DMS 273 (cell line): Measurements from ENCODE around the gene SLA2.
"Not testable (repeated sequence)": the region's sequence is repeated elsewhere in the genome, so short reads cannot be mapped to it uniquely, and the experiment has no call there.

Experiments used
- DNase-seq: peaks from one replicate; lab custom pipeline; 2025; ENCODE audit not compliant: unreplicated experiment; lab: John Stamatoyannopoulos, UW

Gene SLA2

DNA sequence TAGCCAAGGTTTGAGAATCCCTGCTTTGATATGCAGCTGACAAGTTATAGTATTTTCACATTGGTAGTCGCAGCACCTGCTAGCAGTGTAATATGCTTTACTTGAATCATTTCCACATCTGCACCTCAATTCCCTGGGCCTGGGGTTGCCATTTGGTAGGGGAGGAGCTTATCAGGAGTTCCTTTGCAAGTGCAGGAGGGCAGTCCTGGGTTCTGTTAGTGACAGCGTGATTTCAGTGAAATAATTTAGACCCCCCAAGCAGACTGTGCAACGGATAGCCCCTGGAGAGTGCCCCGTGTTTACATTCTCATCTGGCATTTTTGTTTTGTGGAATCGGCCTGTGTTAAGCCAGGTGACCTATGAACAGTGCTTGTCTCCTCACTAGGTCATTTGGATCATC lies 34.4 kb downstream of the SLA2 start:
- no peak for DNase-seq

DNA sequence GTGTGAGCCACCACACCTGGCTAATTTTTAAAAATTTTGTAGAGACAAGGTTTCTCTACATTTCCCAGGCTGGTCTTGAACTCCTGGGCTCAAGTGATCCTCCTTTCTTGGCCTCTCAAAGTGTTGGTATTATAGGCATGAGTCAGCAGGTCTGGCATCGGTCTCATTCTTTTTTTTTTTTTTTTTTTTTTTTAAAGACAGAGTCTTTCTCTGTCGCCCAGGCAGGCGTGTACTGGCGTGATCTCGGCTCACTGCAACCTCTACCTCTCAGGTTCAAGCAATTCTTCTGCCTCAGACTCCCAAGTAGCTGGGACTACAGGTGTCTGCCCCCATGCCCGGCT lies 37.6 kb downstream of the SLA2 start:
- DNase-seq: not testable (repeated sequence)

DNA sequence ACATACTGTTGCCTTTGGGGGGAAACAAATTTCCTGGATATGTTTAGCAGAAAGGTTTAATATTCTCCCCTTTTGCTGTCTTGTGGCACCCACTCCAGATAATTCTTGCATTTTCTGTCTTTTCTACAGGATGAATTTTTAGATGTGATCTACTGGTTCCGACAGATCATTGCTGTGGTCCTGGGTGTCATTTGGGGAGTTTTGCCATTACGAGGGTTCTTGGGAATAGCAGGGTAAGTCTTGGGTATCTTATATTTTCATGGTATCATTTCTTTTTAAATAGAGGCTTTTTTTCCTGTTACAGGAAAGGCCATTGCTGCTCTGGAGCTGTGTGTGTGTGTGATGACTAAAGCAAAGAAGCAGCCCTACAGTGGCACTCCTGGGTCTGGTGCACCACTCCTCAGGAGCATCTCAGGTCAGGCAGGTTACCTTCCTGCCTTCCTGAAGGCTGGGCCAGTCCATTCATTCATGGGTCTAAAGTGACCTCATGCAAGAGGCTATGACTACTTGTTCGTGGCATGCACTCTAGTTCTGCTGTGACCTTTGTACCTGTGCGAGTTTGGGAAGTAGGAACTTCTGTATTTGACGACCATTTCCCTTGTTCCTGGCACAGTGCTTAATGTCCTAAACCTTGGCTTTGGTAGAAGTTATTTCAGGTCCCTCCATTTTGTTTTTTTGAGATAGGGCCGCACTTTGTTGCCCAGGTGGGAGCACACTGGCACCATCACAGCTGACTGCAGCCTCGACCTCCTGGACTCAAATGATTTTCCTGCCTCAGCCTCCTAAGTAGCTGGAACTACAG lies 38.2 kb downstream of the SLA2 start:
- DNase-seq: no peak

DNA sequence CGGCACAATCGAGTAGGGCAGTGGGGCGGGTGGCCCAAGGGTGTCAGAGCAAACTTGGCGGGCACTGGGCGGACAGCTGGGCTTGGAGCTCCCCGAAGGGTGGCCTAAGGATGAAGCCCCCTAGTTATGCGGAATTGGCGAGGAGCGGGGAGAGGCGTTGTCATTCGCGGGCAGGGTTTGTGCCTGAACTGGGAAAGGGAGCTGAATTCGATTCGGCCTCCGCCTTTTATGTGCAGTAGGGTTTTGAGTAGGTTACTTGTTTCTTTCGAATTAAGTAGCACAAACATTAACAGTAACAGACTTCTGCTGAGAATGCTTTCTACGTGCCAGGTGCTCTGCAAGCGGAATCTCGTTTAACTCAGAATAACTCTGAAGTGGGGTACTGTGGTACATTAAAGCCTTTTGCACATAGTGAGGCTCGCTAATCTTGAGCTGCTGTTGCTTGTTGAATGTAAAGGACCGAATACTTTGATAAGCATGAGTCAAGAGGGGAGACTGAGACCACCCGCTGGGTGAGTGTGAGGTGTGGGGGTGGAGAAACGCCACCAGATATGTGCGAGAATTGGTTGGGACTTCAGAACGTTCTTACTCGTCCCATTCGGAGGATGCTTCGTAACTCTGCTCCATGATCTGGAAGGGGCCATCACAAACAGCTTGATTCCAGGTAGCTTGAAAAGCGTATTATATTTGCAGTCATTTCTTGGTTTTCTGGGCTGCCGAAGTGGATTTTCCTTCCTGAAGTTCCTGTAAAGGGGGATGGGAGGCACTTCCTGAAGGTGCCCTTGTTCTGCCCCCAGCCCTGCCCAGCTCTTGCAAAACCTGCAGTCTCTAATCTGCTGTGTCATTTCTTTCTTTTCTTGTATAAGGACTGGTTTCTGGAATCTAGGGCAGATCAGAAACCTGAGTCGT lies 39.6 kb downstream of the SLA2 start:
- peak; percentile 55 for DNase-seq

DNA sequence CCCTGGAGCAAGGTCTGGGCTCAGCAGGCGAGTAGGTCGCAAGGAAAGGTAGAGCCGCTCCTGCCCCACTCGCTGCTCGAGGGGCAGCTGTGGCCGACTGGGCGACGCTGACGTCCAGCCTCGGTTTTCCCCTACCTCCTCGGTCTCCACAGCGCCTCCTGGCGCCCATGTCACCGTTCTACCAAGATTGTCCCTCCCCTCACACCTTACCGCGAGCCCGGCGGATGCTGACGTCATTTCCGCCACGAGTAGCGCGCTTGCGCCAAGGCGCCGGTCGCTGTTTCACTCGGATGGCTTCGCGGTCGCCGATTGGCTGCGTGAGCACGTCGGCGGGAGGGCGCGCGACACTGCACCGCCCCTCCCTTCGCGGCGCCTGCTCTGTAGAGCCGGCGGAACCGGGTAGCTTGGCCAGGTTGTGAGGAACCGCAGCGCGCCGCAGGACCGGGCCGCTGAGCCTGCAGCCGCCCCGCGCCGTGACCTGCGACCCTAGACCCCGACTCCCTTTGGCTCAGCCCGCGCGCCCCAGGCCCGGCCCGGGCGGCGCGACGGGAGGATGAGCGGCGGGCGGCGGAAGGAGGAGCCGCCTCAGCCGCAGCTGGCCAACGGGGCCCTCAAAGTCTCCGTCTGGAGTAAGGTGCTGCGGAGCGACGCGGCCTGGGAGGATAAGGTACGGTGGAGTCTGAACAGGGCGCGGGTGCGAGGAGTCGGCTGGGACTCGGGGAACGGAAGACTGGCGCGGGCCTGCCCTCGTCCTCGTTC lies 40.4 kb downstream of the SLA2 start, which contains the start of gene RAB5IF:
TSS of gene RAB5IF (plus strand) at position 381 of the 759 bp plus-strand sequence. CDS start at position 554, 173 bp downstream.
- DNase-seq: peak; percentile 100

DNA sequence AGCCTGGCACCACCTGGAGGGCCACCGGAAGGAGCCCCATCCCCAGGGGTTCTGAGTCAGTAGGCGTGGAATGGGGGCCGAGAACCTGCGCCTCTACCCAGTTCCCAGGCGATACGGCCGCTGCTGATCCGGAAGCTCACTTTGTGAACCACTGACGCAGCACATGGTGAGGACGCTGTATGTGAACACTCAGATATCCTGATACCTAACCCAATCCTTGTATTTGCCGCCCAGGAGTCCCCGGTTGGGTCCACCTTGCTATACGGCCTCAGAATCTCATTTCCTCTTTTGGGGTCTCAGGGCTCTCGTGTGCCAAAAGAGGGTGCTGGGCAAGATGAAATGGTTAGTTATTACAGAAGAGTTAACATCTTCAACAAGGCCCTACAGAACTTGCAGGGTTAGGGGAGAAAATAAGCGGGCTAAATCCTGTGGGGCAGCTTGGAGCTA lies 41.0 kb downstream of the SLA2 start:
- DNase-seq: no peak

DNA sequence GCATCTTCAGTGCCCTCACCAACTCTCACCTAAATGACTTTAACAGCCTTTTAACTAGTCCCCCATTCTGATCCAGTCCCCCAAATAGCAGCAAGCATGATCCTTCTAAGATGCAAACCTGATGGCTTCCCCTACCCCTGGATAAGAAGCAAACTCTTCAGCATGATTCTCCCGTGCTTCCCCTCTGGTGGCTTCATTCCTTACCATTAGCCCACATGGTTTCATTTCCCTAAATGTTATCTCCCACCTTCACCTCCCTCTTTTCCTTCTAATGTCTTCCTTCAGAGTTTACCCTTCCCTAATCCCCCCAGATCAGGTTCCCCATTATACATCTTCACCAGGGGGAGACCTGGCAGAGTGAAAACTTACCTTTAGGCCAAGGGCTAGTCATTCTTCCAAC lies 44.5 kb downstream of the SLA2 start:
- no peak for DNase-seq

DNA sequence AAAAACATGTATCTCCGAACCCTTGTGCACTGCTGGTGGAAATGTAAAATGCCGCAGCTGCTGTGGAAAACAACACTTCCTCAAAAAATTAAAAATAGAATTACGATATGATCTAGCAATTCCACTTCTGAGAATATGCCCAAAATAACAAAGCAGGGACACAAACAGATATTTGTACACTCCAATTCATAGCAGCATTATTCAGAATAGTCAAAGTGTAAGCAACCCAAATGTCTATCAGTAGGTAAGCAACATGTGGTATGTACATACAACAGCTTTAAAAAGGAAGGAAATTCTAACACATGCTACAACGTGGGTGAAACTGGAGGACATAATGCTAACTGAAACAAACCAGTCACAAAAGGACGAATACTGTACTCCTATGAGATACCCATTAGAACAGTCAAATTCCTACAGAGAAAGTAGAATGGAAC lies 46.1 kb downstream of the SLA2 start:
- DNase-seq: no peak

DNA sequence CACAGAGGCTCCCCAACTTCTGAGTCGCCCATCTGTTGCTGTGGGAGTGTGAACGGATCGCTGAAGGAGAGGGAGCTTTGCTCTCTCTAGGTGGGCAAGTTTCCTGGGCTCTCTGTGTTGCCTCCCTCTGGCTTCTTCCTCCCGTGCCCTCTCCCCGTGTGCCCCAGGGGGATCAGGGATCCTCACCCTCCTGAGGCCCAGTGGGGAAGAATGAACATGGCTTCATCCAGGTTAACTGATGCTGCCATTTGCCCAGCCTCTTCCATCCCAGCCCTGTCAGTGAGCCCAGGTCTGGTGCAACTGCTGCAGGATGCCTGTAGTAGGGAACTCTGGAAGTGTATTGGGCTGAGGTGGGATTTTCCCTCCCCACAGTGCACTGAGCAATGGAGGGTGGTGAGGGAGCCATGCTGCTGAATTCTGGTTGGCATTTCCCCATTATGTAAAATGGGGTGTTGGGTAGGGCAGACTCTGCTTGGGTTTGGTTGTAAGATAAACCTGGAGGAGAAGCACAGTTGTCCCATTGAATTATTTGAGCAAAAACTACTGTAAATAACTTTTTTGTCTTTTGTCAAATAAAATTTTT lies 52.6 kb downstream of the SLA2 start:
- no peak for DNase-seq

DNA sequence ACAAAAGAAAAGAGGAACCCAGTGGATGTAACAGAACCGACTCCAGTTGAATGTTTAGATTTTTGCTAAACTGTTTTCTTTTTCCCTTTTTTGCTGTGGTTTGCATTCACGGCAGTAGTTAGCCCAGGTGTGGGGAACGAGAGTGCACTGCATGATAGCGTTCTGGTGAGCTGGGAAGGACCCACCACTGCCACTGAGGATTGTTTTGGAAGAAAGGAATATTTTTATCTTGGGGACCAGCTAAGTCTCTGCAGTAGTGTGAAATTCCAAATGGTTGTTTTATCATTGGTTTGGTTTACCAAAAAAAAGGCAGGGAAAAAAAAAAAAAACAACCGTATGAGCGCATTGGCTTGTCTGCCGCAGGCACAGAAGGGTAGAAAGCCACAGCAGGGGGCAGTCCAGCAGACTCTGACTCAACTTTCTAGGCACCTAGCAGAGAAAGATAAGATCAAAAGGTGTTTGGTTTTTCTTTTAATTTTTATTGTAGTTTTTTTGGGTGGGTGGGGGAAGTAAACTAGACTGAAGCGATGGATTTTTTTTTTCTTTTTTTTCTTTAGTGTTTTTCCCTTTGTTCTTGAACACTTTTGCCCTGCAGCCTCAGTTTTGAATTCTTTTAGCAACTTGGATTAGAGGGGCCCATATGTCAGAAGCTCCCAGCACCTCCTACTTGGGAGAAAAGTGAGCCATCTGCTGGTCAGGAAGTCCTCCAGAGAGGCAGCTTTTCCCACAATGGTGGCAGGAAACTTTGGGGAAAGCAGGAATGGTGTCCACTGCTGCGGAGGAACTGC lies 53.9 kb downstream of the SLA2 start:
- DNase-seq: peak; percentile 62

DNA sequence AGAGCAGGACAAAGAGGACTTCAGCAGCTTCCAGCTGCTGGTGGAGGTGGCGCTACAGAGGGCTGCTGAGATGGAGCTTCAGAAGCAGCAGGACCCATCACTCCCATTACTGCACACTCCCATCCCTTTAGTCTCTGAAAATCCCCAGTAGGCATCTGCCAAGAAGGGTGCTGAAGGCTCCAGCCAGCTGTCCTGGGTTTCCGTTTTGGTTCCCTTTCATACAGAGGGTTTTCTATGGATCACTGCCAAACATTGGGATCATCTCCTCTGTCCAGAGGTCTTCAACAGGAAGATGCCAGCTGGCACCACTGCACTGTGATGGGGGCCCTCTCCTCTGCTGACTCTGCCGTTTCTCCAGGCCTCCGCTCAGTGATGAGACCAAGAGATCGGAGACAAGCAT lies 54.7 kb downstream of the SLA2 start:
- DNase-seq: peak; percentile 59

DNA sequence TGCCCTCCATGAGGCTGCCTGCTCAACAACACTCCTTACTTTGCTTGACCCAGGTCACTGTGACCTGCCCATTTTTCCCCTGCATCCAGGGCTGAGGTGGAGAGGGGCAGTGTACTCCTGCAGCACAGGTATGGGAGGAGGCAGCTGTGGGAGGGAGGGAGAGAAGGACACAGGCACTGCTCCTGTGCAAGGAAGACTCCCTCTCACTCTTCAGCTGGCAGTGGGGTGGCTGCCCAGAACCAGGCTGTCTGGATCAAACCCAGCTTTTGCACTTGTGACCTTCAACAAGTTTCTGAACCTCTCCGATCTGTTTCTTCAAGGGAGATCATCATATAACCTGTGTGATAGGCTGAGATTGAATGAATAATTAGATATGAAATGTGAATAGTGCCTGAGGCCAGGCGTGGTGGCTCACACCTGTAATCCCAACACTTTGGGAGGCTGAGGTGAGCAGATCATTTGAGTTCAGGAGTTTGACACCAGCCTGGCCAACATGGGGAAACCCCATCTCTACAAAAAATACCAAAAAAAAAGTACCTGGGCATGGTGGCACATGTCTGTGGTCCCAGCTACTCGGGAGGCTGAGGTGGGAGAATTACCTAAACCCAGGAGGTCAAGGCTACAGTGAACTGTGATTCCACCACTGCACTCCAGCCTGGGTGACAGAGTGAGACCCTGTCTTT lies 58.5 kb downstream of the SLA2 start:
- no peak for DNase-seq

DNA sequence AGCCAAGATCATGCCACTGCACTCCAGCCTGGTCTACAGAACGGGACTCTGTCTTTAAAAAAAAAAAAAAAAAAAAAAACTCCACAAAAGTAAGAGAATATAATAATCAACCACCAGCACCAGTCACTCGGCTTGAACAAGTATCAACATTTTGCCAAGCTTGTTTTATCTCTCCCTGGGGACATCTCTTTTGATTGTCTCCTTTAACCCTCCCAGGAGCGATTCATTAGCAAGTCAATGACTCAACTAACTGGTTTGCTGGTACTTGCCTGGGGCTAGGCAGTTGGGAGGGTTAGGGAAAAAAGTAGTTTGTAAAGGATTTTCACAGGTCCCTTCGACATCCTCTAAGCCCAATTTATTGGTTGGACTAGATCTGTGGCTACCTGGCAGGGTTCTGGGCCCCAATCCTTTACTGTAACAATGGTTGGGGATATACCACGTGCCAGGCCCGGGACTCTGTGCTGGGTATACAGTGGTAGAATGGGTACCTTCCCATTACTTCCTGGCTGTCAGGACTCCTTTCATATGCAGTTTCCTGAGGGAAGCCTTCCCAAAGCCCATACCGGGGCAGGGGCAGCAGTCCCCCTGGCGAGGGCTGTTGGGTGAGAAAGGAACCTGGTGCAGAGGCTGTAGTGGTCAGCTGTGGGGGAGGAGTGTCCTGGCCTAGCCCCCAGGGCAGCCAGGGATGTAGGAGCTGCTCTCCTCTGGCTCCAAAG lies 60.4 kb downstream of the SLA2 start:
- peak; percentile 75 for DNase-seq

DNA sequence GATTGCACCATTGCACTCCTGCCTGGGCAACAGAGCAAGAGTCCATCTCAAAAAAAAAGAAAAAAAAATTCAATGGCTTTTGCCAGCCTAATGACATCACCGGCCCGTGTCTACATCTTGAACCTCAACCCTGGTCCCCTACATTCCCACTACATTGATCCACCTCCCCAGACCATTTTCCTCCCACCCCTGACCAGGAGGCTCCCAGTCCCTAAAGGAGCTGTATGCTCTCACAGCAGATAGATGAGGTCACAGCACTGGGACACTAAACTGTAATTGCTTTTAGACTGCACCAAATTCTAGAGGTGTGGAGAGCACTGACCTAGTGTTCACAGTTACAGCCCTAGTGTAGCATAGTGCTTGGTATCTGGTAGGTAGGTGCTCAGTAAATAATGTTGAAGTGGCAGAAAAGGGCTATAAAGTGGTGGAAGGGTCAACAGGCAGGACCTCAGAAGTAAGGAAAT lies 61.9 kb downstream of the SLA2 start:
- DNase-seq: no peak

DNA sequence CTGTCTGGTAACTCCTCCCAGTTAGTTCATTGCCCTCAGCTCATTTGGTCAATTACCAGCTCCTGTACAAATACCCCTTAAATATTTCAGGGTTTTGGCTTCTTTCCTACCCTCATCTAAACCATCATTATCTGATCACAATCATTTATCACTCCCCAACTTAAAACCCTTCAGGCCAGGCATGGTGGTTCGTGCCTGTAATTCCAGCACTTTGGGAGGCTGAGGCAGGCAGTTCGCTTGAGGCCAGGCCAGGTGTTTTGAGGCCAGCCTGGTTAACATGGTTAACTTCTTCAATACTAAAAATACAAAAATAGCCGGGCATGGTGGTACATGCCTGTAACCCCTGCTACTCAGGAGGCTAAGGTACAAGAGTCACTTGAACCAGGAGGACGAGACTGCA lies 63.2 kb downstream of the SLA2 start:
- DNase-seq: no peak

DNA sequence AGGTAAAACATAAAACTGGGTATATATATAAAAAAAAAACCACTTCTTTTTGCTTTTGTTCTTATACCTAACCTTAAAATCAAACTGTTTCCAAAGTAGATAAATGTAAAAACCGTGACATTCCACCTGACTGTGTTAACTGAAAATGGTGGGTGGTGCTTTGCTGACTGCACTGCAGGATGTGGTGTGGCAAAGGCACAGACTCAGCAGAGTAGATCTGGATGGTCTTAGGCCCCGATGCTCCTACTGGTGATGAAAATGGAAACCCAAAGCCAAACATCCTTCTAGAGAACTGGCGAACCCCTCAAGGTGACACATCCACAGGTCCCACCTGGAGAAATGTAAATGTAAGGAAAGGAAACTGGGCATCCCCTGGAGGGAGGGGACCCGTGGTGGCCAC lies 63.7 kb downstream of the SLA2 start:
- no peak for DNase-seq

DNA sequence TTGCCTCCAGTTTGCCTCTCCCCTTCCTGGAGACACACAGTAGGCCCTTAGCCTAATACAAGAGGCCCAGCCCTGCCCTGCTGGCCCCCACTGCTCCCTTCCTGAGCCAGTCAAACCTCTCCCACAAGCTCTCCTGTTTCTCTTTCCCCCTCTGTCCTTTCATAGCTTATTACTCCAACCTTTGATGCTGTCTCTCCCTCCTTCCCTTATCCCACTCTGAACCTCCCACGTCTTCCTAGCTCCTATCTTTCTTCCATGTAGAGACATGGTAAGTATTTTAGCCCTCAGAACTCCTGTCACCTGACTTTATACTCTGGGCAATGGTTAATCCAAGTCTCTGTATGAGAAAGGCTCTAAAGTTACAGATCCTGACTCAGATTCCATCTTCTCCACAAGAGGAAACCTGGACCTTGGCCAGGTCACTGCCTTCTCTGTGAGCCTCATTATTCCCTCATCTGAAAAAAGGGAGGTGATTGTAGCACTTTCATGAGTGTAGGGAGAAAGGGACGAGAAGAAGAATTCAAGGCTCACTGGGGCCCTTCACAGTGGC lies 65.9 kb downstream of the SLA2 start:
- no peak for DNase-seq

DNA sequence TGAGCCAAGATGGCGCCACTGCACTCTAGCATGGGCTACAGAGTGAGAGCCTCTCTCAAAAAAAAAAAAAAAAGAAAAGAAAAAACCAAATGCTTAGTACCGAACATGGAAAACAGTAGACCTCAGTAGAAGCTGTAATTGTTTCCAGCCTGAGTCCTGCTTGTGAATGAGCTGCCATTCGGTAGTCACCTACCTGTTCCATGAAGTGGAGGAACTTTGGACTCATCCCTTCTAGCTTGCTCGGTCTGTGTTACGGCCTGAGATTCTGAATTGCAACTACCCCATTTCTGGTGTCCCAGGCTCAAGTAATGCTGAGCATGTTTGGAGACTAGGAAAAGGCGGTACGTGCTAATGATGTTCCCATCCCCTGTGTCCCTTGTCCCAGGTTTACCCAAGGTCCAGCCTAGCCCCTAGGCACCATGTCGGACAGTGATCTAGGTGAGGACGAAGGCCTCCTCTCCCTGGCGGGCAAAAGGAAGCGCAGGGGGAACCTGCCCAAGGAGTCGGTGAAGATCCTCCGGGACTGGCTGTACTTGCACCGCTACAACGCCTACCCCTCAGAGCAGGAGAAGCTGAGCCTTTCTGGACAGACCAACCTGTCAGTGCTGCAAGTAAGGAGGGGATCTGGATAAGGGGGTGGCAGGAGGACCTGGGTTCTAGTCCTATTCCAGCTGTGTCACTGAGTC lies 67.5 kb downstream of the SLA2 start:
- DNase-seq: no peak
